ENCODE results near the gene CTRB1.

GRCh38 chr16:75264457-75264998 is 45.7 kb downstream of the CTRB1 start:
- no peak for TF ChIP-seq EGR1 (IDR thresholded peaks at IDR 0.05)
- no peak for TF ChIP-seq RAD21 (IDR thresholded peaks at IDR 0.05; ENCODE audit: low read depth)
- TF ChIP-seq CEBPB (IDR thresholded peaks at IDR 0.05): no peak

Data from Ishikawa (cell line).